T-cell (primary cell): Measurements from ENCODE around the gene MS4A10. TPM values are rescaled to one million over a fixed set of nuclear protein-coding genes. Genes with fewer than 3 reads are reported as not detected.

Source experiments
- ATAC-seq, 4 experiments: fragments of 200-7000 bp in 3 of 4; fragments of 150-1000 bp in 1 of 4; cut with Tn5 transposase; replicated peaks in 1 of 4; 1 replicate in 3 of 4; 2 replicates in 1 of 4; pipeline ENCODE4 v1.10.0; 2021; ENCODE audit warnings: moderate library complexity in 3 of 4, mild to moderate bottlenecking in 2 of 4, moderate number of reproducible peaks in 1 of 4
- CTCF ChIA-PET, 2 donors: fragments of 300-600 bp; sonication (Branson Sonifier 250); formaldehyde crosslinking; loops; one replicate each; lab custom pipeline; 2022; ENCODE audit warnings: antibody characterized with exemption in 2 of 2; lab: Charles Lee
- POLR2A ChIA-PET, 2 donors: fragments of 300-600 bp; sonication (Branson Sonifier 250); formaldehyde crosslinking; loops; one replicate each; lab custom pipeline; 2022; ENCODE audit warnings: antibody characterized with exemption in 2 of 2; lab: Charles Lee
- DNase-seq, 35 experiments: peaks; one replicate each; pipeline versions ENCODE4 v3.0.0 to v3.0.0-alpha.2; 2013 to 2023
- H3K27ac ChIP-seq: one replicate; pipeline ENCODE4 v1.5.1; 2013; ENCODE audit warnings: low read length
- H3K27me3 ChIP-seq, 2 experiments: replicated peaks in 1 of 2; 1 replicate in 1 of 2; 2 replicates in 1 of 2; pipeline versions ENCODE4 v1.6.1 to v1.7.0; 2013; ENCODE audit warnings: low read length in 1 of 2, mixed read lengths in 1 of 2; ENCODE audit not compliant: control insufficient read depth in 2 of 2, insufficient read depth in 2 of 2; ENCODE audit errors: extremely low read depth in 1 of 2
- H3K36me3 ChIP-seq, 2 donors: 1 replicate in 1 of 2; 2 replicates in 1 of 2; pipeline versions ENCODE4 v1.6.1 to v1.7.0; 2013; ENCODE audit warnings: low read length in 1 of 2; ENCODE audit not compliant: control insufficient read depth in 2 of 2, insufficient read depth in 1 of 2; ENCODE audit errors: extremely low read depth in 1 of 2
- H3K4me1 ChIP-seq, 2 experiments: 1 replicate in 1 of 2; 2 replicates in 1 of 2; pipeline versions ENCODE4 v1.6.1 to v1.7.0; 2013; ENCODE audit warnings: low read length in 2 of 2, mixed read lengths in 1 of 2; ENCODE audit not compliant: insufficient read depth in 2 of 2, control insufficient read depth in 1 of 2; ENCODE audit errors: extremely low read depth in 1 of 2
- H3K4me3 ChIP-seq, 2 donors: 1 replicate in 1 of 2; 2 replicates in 1 of 2; pipeline versions ENCODE4 v1.5.1 to v1.7.0; 2013; ENCODE audit warnings: mild to moderate bottlenecking in 2 of 2, low read length in 1 of 2, moderate library complexity in 1 of 2; ENCODE audit not compliant: control insufficient read depth in 1 of 2; ENCODE audit errors: extremely low read depth in 1 of 2
- H3K9me3 ChIP-seq: 2 replicates; pipeline ENCODE4 v1.7.0; 2013
- H3K27ac Mint-ChIP-seq, 2 donors: one replicate each; pipeline ENCODE4 v1.8.0; 2020 to 2021; ENCODE audit warnings: mild to moderate bottlenecking in 2 of 2, mixed read lengths in 2 of 2
- H3K27me3 Mint-ChIP-seq, 2 donors: one replicate each; pipeline ENCODE4 v1.8.0; 2021 to 2022; ENCODE audit warnings: mixed read lengths in 2 of 2
- H3K36me3 Mint-ChIP-seq: one replicate; pipeline ENCODE4 v1.8.0; 2021; ENCODE audit warnings: mixed read lengths
- H3K4me1 Mint-ChIP-seq, 3 donors: one replicate each; pipeline ENCODE4 v1.8.0; 2020 to 2022; ENCODE audit warnings: mixed read lengths in 3 of 3, mild to moderate bottlenecking in 1 of 3
- H3K4me3 Mint-ChIP-seq, 3 donors: one replicate each; pipeline ENCODE4 v1.8.0; 2020 to 2022; ENCODE audit warnings: mild to moderate bottlenecking in 3 of 3, mixed read lengths in 3 of 3, moderate library complexity in 3 of 3
- H3K9me3 Mint-ChIP-seq, 3 donors: one replicate each; pipeline ENCODE4 v1.8.0; 2020 to 2022; ENCODE audit warnings: mixed read lengths in 3 of 3
- WGBS: methylation state at CpG from one replicate; pipeline ENCODE4 v1.1.5; 2013; ENCODE audit warnings: missing lambda C conversion rate; ENCODE audit not compliant: insufficient coverage; 5-methylcytosine and 5-hydroxymethylcytosine counted together
- total RNA-seq, 35 experiments: library from RNA in 6 of 35; stranded (reverse) in 6 of 35; fragments of 120-200 nt in 1 of 35; gene quantifications; one replicate each; pipeline versions ENCODE4 v1.2.1 to v1.2.4 and lab custom pipeline; 2013 to 2026

The MS4A10 gene
- total RNA-seq, 5 donors from 2014 or later (not counting 1 experiment from before 2014, with no cell fraction given): not detected

GRCh38 chr11:60840470-60841430, 55.6 kb downstream of the MS4A10 start:
- no peaks in the 10 kb centered on the region for H3K9me3 Mint-ChIP-seq
- Histone ChIP-seq H3K36me3 (peaks cover 2 to 3% of the 10 kb centered on the region in 2 donors), H3K9me3 (no peaks in the 10 kb centered on the region), H3K27ac (no peak overlapping the region), H3K4me3 (no peak overlapping the region), H3K27me3 (peaks cover 0 to 5% of the 10 kb centered on the region in 2 experiments), H3K4me1 (peaks cover 20 to 40% of the 10 kb centered on the region in 2 experiments)
- ChIA-PET CTCF (interaction anchor here (1.0 to 1.5 kb wide), 2 partner anchors 10 to 47 kb away, joined by 3 to 5 read pairs; no protein-coding TSS in a partner anchor), POLR2A (no interaction called here)
- WGBS: 86% methylated on average over 4 of the region's 14 CpGs
- H3K36me3 Mint-ChIP-seq: peaks cover 3% of the 10 kb centered on the region
- ATAC-seq (no peak), DNase-seq (no peak)
- H3K27ac Mint-ChIP-seq: peak overlapping the region; percentile 66 to 97
- H3K4me1 Mint-ChIP-seq: peaks cover 43 to 55% (median 48%) of the 10 kb centered on the region in 3 donors
- no peaks in the 10 kb centered on the region for H3K27me3 Mint-ChIP-seq
- peak overlapping the region; percentile 85 to 97 (median 89) for H3K4me3 Mint-ChIP-seq

GRCh38 chr11:60841797-60842667, 56.9 kb downstream of the MS4A10 start, which contains the start of gene CCDC86:
TSS of gene CCDC86 (plus strand) at chr11:60842113. CDS start at chr11:60842125, 12 bp downstream.
- Histone ChIP-seq H3K36me3 (peaks cover 2 to 3% of the 10 kb centered on the region in 2 donors), H3K4me1 (peaks cover 20 to 40% of the 10 kb centered on the region in 2 experiments), H3K9me3 (no peaks in the 10 kb centered on the region), H3K27me3 (peaks cover 0 to under 1% of the 10 kb centered on the region in 2 experiments), H3K27ac (peak within 1 kb of the TSS; percentile 50), H3K4me3 (peak within 1 kb of the TSS; percentile 81 to 89)
- Mint-ChIP-seq H3K4me1 (peaks cover 44 to 54% (median 48%) of the 10 kb centered on the region in 3 donors), H3K4me3 (peak within 1 kb of the TSS; percentile 85 to 97 (median 89)), H3K27me3 (no peaks in the 10 kb centered on the region), H3K27ac (peak within 1 kb of the TSS; percentile 91 to 97), H3K36me3 (peaks cover 3% of the 10 kb centered on the region), H3K9me3 (no peaks in the 10 kb centered on the region)
- CTCF ChIA-PET: interaction anchor here in 1 of 2 donors (1.0 to 1.2 kb wide), 2 partner anchors 11 to 45 kb away, joined by 3 read pairs; no protein-coding TSS in a partner anchor
- POLR2A ChIA-PET: no interaction called here
- ATAC-seq (peak; percentile 88 to 95 (median 92)), DNase-seq (peak; percentile 92 to 99 (median 97))
- under 1% methylated on average over 51 of the region's 57 CpGs for WGBS

GRCh38 chr11:60842668-60843600, 57.8 kb downstream of the MS4A10 start:
- Mint-ChIP-seq H3K27me3 (no peaks in the 10 kb centered on the region), H3K27ac (peak overlapping the region; percentile 91 to 97), H3K4me1 (peaks cover 42 to 51% (median 48%) of the 10 kb centered on the region in 3 donors), H3K4me3 (peak overlapping the region; percentile 85 to 97 (median 89)), H3K36me3 (peaks cover 3% of the 10 kb centered on the region), H3K9me3 (no peaks in the 10 kb centered on the region)
- Histone ChIP-seq H3K27ac (peak overlapping the region; percentile 50), H3K36me3 (peaks cover 3 to 5% of the 10 kb centered on the region in 2 donors), H3K9me3 (no peaks in the 10 kb centered on the region), H3K27me3 (no peaks in the 10 kb centered on the region), H3K4me1 (peaks cover 20 to 40% of the 10 kb centered on the region in 2 experiments), H3K4me3 (peak overlapping the region; percentile 81 to 89)
- DNase-seq: peak in 2 of 35 experiments; percentile 8 to 14
- ATAC-seq: no peak
- WGBS: 6% methylated on average over 12 of the region's 23 CpGs
- CTCF ChIA-PET: interaction anchor here (0.7 to 1.3 kb wide), 3 partner anchors 12 to 285 kb away, joined by 3 to 5 read pairs (median 4); partner anchors contain the start of gene TMEM109 (in 1 of the 2)
- POLR2A ChIA-PET: no interaction called here

- Mint-ChIP-seq H3K36me3 (peaks cover 9% of the 10 kb centered on the region), H3K27me3 (no peaks in the 10 kb centered on the region), H3K27ac (peak overlapping the region; percentile 53 to 66), H3K4me3 (peak overlapping the region; percentile 85 to 97 (median 89)), H3K9me3 (no peaks in the 10 kb centered on the region), H3K4me1 (peaks cover 42 to 53% (median 48%) of the 10 kb centered on the region in 3 donors)
- H3K36me3 ChIP-seq: peaks cover 10 to 16% of the 10 kb centered on the region in 2 donors
- H3K4me1 ChIP-seq: peaks cover 20 to 40% of the 10 kb centered on the region in 2 experiments
- H3K27ac ChIP-seq: no peak overlapping the region
- no peak for ATAC-seq
- no peak for DNase-seq
- CTCF ChIA-PET: interaction anchor here (0.5 to 1.3 kb wide), 2 partner anchors 19 to 70 kb away, joined by 3 to 4 read pairs; partner anchors contain the start of gene TMEM109 (in 1 of the 2)
- POLR2A ChIA-PET: no interaction called here
- H3K4me3 ChIP-seq: peak overlapping the region in 1 of 2 donors; percentile 81
- 65% methylated on average over 8 of the region's 10 CpGs for WGBS
- no peaks in the 10 kb centered on the region for H3K27me3 ChIP-seq
- H3K9me3 ChIP-seq: no peaks in the 10 kb centered on the region
These were observed 59.1 kb downstream of the MS4A10 start for GRCh38 chr11:60844045-60844869.

GRCh38 chr11:60844870-60845221, 59.7 kb downstream of the MS4A10 start:
- POLR2A ChIA-PET: no interaction called here
- no peak overlapping the region for H3K4me3 ChIP-seq
- no peaks in the 10 kb centered on the region for H3K27me3 Mint-ChIP-seq

More at GRCh38 chr11:60844870-60845221, 59.7 kb downstream of the MS4A10 start:
- Mint-ChIP-seq H3K27ac (peak overlapping the region; percentile 8 to 13), H3K4me1 (peaks cover 42 to 53% (median 48%) of the 10 kb centered on the region in 3 donors), H3K4me3 (peak overlapping the region; percentile 69 to 97 (median 85)), H3K36me3 (peaks cover 9% of the 10 kb centered on the region), H3K9me3 (no peaks in the 10 kb centered on the region)
- Histone ChIP-seq H3K4me1 (peaks cover 20 to 40% of the 10 kb centered on the region in 2 experiments), H3K9me3 (no peaks in the 10 kb centered on the region), H3K27me3 (no peaks in the 10 kb centered on the region), H3K27ac (no peak overlapping the region), H3K36me3 (peaks cover 10 to 20% of the 10 kb centered on the region in 2 donors)
- DNase-seq (no peak), ATAC-seq (no peak)
- CTCF ChIA-PET: interaction anchor here in 1 of 2 donors (0.5 kb wide), 1 partner anchor 20 kb away, joined by 3 read pairs; no protein-coding TSS in a partner anchor
- WGBS: 82% methylated on average over 4 of the region's 4 CpGs
